HG03066 (cell line): ENCODE data around the gene NODAL.

ENCODE experiments used
- ATAC-seq: cut with Tn5 transposase; IDR thresholded peaks from one replicate; pipeline ENCODE4 v1.9.1; 2021; ENCODE audit warnings: low read depth; ENCODE audit not compliant: unreplicated experiment

Gene NODAL

DNA sequence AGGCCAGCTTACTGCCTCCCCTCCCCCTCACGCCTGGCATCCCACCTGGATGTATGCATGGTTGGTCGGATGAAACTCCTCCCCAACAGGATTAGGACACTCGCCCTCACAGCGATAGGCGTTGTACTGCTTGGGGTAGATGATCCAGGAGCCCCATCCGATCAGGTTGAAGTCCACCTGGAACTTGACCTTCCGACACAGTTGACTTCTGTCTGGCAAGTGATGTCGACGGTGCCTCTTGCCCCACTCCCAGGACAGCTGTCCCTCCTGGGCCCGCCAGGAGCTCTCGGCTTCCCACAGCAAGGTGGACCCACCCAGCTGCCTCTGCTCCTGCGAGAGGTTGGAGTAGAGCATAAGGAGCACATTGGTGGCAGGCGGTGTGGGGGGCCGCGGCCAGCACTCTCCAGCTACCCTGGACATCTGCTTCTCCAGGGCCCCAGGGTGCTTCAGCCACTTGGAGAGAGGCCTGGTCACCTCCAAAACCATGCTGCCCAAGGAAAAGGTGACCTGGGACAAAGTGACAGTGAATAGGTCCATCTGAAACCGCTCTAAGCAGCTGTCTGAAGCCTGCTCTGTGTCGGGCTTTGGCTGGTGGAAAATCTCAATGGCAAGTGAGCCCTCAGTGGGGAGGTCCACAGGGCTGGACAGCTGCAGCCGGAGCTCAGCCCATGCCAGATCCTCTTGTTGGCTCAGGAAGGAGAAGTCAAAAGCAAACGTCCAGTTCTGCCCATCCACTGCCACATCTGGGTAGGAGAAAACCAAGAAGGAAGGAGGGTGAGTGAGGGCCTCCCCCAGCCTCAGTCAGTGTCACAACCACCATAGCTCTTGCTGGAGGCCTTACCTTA lies 6.0 kb downstream of the NODAL start:
- no peak for ATAC-seq

DNA sequence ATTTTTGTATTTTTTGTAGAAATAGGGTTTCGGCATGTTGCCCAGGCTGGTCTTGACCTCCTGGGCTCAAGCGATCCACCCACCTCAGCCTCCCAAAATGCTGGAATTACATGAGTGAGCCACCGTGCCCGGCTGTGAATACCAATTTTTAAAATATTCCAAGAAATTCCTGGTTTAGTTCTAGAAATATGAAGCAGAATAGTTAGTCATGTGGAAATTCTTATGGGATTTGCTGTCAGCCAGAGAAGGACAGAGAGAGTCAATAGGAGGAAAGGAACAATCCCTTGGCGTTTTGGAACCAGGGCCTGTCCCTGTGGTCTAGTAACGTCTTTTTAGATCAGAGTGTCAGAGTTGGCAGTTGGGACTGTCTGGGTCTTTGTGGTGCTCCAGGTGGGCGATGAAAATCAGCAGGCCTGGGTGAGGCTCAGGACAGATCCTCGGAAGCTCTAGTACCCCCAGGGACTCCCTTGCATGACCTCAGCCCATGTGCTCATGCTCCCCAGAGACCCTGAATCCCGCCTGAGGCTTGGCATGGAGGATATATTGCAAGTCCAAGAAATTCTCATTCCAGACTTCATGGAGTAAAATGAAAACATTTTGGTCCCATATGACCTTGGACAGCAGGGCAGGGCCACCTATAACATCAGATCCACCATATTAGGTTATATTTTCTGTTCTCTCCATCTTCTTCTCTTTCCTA lies 7.8 kb downstream of the NODAL start:
- ATAC-seq = no peak

DNA sequence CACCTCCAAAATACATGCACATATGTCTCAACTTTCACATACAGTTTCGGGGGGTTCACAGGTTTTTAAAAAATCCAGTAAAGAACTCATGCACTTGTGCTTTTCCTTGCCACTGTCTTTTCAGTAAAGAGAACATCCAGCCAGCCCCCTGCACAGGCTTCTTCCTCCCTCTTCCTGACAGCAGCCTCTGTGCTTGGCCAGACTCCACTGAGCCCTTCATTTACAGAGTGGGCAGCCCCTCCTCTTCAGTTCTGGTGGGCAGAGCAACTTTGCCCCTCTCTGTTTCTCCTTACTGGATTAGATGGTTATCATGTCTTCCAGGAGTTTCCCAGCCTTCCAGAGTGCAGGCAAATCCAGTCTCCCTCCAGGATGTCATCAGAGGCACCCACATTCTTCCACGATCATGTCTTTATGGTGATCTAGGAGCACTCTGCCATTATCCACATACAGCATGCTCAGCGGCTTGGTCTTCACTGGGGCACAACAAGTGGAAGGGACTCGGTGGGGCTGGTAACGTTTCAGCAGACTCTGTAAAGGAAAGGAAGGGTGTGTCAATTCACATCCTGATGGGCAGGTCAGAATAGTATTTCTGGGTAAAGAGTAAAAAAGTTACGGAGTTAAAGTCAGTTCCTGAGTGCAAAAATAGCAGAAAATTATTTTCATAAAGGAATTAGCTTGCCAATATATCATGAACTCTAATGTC lies 8.8 kb downstream of the NODAL start:
- ATAC-seq = no peak

DNA sequence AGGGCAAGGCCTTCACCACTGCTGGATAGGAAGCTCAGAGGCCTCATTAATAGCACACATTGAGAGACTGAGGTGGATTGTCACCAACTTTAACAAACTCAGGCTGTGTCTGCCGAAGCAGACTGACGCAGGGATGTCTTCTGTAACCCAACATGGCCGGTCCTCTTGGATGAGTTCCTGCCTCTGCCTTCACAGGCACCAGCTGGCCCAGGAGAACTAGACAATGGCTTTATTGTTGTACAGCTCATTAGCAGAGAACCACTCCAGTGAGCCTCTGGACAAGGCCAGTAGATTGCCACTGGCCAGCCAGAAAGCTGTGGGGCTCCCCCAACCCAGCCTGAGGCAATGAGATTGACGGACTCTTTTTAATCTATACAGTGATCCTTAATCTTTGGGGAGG lies 9.4 kb downstream of the NODAL start:
- ATAC-seq = no peak

DNA sequence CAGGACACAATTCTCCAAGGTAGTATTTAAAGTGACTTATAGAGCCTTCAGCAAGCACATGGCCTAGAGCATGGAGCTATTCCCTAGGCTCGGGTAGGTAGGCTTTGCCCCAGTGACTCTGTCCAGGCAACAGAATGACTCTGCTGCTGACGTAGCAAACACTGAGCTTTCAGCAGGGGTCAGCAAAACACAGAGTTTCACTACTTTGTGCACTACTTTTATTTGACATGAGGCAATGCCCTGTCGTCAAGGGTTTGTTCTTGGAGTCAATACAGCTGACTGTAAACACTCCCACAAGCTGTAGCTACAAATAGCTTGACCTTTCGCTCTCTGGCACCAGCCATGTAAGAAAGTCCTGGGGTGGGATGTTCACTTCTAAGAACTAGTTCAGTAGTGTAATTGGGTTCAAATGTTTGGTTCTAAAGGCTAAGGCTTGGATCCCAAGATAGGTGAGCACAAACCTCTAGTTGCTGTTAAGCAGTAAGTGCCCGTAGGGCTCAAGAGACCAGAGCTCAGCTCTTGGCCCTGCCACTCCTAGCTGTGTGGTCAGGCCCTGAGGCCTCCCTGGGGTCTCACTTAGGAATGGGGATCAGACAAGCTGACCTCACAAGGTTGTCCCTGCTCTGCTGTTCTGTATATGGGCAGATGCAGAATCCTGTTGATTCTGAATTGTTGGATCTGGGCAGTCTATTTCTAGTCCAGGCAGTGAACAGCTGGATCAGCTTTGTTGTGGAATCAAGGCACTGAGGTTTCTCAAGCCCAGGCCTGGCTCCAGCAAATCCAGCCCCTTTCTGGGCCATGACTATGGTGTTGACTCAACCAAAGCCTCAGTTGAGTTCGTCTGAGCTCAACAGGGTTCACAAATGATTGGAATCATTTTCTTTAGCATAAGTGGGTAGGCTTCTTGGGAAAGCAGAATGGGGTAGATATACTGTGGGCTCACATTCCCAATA lies 10.7 kb downstream of the NODAL start:
- no peak for ATAC-seq

DNA sequence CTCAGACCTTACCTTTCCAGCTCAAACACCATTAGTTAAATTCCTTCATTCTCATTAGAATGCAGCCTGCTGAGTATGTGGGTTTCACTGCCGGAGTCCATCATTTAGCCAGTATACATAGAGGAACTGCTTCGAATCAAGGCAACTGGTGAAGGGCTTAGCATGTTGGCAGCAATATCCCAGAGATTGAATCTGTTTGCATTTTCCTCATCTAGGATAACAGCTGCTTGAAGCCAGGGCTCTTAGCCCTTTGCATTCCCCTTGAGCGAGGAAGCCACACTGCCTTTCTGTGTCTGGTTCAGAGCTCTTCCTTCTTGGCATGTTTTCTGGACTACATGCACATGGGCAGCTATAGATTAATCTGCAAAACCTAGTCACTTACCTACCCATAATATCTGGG lies 14.7 kb downstream of the NODAL start:
- ATAC-seq = no peak

DNA sequence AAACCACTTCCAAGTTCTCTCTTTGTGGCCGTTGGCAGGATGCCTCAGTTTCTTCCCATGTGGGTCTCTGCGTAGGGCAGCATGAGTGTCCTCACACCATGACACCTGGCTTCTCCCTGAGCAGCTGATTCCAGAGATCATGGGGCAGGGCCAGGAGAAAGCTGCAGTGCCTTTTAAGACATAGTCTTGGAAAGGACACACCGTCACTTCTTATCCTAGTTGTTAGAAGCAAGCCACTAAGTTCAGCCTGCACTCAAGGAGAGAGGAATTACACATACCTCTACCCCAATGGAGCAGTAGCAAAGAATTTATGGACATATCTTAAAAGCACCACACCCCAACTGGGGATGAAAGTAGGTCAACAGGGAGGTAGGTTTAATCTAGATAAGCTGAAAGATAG lies 16.4 kb downstream of the NODAL start:
- no peak for ATAC-seq

DNA sequence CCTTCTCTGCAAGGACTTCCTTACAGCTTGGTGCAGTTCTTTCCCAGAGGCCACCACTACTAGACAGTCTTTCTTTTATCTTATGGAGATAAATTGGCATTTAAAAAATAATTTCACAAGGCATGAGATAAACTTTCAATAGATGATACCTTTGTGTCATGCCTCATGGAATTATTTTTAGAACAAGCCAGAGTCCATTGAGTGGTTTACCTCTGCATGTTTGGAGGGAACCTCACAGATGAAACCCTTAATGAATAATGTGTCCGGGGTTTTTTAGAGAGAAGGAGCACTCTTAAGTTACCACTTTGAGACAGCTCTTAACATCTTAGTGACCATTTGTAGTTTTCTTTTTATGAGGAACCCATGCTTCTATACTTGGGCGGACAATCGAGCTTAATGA lies 17.2 kb downstream of the NODAL start:
- no peak for ATAC-seq

DNA sequence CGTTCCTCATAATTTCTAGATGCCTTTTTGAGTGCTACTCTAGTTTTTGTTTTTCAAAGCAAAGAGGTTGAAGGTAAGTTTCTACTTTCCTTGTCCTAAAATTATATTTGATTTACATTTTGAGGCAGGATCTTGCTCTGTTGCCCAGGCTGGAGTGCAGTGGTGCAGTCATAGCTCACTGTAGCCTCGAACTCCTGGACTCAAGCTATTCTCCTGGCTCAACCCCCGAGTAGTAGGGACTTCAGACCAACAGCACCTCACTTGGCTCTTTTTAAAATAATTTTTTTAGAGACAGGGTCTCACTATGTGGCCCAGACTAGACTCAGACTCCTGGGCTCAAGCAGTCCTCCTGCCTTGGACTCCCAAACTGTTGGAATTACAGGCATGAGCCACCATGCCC lies 22.8 kb downstream of the NODAL start:
- no peak for ATAC-seq

DNA sequence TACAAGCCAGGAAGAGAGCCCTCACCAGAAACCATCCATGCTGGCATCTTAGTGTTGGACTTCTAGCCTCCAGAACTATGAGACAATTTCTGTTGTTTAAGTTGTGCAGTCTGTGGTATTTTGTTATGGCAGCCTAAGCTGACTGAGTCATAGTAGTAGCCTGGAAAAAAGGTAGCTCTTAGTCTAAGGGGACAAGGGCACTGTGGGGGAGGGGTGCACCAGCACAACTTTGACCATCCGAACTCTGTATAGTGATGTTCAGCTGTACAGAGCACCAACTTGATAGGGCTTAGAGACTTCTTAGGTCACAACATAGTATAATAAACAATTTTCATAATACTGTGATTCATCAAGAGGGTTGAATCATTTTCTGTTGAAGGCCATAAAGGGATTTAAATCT lies 23.3 kb downstream of the NODAL start:
- no peak for ATAC-seq

DNA sequence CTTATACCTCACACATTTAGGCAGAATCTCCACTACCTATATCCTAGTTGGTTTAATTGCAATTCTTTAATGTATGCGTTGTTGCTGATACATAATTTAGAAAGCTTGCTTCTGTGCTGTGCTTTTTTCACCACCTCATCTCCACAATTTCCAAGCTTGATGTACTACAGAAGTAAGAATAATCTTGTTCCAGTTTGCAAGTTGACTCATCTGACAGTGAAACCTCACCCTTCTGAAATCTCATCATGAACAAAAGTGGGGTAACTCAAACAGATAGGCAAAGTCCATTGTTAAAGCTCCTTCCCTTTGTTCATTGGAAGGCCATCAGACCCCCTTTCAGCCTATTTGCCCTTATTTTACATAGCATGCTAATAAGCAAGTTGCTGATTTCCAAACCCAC lies 23.9 kb downstream of the NODAL start:
- no peak for ATAC-seq

DNA sequence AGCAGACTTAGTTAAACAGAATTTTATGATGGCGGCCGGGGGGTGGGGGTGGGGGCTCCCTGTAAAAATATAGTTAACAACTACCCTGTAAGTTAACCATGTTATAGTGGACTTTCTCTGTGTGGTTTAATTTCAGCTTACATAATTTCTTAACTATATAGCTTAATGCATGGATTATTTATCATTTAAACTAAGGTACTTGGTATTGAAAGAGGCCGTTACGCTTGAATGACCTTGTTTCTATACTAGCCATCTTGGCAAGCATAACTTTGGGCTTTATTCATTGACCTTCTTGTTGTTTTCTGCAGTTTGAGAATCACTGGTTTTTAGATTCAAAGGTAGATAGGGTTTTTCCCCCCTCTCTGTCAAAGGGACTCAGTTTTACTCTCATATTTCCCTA lies 29.1 kb downstream of the NODAL start:
- ATAC-seq = no peak

DNA sequence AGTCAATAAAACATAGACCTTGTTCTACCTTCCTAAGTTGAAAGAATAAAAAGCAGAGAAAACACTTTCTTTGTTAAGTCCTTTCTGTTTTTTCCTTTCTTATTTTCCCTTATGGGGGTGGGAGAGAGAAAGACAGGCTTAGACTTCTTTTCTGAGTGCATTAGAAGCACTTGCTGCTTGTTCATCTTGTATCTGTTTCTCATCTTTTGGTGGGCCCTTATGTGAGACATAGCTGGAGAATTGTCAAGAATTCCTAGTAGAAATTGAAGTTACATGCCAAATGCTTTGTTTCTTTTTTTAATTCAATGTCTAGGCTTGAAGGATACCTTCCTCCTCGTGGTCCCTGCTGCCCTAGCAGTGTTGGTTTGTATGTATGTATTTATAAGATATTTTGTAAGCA lies 30.9 kb downstream of the NODAL start:
- no peak for ATAC-seq

DNA sequence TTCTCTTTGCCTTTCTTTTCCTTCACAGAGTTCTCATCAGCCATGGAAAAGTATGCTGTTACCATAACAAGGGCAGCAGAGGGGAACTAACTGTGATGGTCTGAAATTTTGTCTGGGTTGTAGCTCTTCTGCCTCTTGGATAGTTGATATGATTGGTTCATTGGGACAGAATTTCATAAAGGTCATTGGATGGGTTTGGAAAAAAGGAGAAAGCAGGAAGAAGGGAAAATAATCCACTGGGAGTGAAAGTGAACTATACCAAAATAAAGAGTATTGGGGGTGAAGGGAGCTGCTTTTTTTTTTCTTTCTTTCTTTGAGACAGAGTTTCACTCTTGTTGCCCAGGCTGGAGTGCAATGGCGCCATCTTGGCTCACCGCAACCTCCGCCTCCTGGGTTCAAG lies 31.7 kb downstream of the NODAL start:
- no peak for ATAC-seq

DNA sequence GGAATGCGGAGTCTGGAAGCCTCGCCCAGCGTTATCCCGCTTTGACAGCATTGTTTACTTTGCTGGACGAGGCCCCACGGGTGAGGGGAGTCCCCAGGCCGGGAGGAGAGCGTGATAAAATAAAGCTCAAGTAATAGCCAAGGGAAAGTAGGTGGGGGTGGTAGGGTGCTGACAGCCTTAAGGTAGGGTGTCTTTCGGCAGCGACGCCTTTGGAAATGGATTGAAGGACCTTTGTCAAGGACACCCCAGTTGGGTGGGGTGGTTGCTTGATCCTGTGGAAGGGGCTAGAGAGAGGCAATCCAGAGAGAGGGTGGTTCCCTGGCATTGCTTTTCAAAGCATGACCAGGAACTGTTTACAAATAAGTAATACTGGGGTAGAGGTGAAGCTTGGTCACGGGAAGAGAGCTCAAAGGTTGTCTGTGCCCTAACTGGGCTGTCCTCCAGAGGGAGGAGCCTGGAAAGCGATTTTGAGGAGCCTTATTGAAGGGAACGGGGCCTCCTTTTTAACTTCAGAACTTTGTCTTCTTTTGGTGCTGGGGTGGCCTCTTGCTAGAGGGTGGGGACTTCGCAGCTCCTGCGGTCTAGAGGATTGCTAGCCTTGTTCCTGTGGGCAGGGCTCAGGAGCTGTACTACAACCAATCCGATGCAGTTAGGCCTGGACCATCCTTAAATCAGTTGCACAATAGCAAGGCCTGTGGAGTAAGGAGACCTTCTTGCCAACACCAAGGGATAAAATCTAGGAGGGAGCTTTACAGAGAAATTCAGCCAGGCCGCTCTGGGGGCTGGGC lies 36.2 kb downstream of the NODAL start:
- no peak for ATAC-seq

DNA sequence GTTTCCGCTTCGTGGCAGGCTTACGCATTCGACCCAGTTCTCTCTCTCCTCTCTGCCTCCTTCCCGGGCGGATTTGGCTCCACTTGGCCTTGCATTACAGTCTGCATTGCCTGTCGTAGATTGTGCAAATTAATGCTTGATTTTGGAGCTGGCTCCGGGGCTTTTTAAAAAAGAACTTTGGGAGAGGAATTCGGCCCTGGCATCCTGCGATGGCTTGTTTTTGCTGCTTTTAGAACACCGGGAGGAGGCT lies 36.8 kb downstream of the NODAL start:
- ATAC-seq = peak; percentile 18

DNA sequence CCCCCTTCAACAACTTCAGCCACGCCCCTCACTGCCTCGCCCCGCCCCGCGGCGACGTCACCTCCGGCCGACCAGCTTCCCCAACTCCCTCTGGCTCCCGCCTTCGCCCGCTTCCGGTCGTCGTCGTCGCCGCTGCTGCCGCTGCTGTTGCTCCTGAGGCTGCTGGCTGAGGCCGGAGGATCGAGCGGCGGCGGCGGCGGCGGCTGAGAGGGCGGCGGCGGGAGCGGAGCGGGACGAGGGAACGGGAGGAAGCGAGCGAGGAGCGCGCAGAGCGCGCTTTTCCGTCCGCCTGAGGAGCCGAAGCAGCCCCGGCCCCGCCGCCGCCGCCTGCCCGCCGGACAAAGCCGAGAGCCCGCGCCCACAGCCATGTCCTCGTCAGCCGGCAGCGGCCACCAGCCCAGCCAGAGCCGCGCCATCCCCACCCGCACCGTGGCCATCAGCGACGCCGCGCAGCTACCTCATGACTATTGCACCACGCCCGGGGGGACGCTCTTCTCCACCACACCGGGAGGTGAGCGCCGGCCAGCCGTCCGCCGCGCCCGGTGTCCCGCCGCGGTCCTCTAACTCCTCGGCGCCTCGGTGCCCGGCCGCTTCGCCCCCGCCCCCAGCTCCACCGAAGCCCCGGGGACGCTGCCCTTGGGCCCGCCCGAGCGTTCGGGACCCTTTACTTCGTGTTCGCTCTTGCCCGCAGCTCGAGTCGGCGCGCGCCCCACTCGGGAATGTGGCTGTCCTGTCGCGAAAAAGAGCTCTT lies 37.3 kb downstream of the NODAL start, which contains the start of gene EIF4EBP2:
EIF4EBP2 (plus strand) TSS at position 110 of the 751 bp plus-strand sequence; CDS start at position 367, 257 bp downstream.
- peak; percentile 83 for ATAC-seq

DNA sequence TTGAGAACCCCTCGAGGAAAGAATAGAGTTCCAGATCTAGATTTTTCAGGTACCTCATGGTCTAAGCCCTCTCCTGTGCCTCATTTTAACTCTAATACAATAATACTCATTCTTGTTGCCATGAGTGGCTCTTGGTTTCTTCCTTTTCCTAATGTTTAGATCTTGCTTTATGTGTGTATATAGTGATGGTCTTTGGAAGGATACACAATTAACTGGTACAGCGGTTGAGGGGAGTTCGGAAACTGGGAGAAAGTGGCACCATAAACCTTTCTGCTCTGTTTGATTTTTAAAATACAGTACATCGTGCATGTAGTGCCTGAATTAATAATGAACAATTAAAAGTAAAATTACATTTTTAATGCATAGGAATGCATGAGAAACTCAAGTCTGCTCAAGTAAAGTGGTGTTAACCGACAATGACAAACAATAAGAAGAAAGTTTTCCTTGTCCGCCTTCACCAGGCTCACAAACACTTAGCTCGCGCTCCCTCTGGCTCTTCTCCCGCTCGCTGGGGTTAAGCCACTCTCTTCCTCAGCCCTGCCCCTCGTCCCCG lies 37.9 kb downstream of the NODAL start:
- ATAC-seq = no peak

DNA sequence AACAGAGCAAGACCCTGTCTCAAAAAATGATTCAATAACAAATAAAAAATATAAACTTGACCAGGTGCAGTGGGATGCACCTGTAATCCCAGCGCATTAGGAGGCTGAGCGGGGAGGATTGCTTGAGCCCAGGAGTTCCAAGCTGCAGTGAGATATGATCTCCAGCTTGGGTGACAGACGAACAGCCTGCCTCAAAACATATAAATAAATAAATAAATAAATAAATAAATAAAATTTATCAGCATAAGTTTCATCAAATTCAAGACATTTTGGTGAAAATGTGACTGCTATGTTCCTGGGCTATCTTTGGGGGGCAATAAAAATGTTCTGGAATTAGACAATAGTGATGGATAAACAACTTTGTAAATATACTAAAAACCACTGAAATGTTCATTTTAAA lies 42.3 kb downstream of the NODAL start:
- no peak for ATAC-seq
